ENCODE measurements around the gene MYBBP1A.

Gene MYBBP1A

GRCh38 chr17:4554441-4554996 is 665 bp downstream of the MYBBP1A start:
- Mint-ChIP-seq H3K36me3 (ENCODE audit: low read depth) (peaks cover 11% of the 10 kb centered on the region), H3K4me1 (ENCODE audit: low read depth) (peaks cover 26% of the 10 kb centered on the region), H3K4me3 (peak overlapping the region; percentile 91), H3K27me3 (ENCODE audit: low read depth) (no peaks in the 10 kb centered on the region), H3K9me3 (no peaks in the 10 kb centered on the region), H3K27ac (peak overlapping the region; percentile 84)

- H3K27ac Mint-ChIP-seq, result no peak overlapping the region
- peaks cover 26% of the 10 kb centered on the region for H3K4me1 Mint-ChIP-seq (ENCODE audit: low read depth)
- H3K27me3 Mint-ChIP-seq (ENCODE audit: low read depth), result no peaks in the 10 kb centered on the region
- H3K36me3 Mint-ChIP-seq (ENCODE audit: low read depth), result peaks cover 11% of the 10 kb centered on the region
- peak overlapping the region; percentile 91 for H3K4me3 Mint-ChIP-seq
- no peaks in the 10 kb centered on the region for H3K9me3 Mint-ChIP-seq
Observed at GRCh38 chr17:4553669-4554068, 1.5 kb downstream of the MYBBP1A start.

- H3K27me3 Mint-ChIP-seq (ENCODE audit: low read depth), result no peaks in the 10 kb centered on the region
- H3K4me1 Mint-ChIP-seq (ENCODE audit: low read depth), result peaks cover 25% of the 10 kb centered on the region
- H3K27ac Mint-ChIP-seq, result no peak overlapping the region
- H3K4me3 Mint-ChIP-seq, result no peak overlapping the region
- H3K36me3 Mint-ChIP-seq (ENCODE audit: low read depth), result peaks cover 12% of the 10 kb centered on the region
- no peaks in the 10 kb centered on the region for H3K9me3 Mint-ChIP-seq
Observed at GRCh38 chr17:4551796-4552525, 3.2 kb downstream of the MYBBP1A start.

GRCh38 chr17:4551141-4551540 is 4.0 kb downstream of the MYBBP1A start:
- H3K36me3 Mint-ChIP-seq (ENCODE audit: low read depth), result peaks cover 12% of the 10 kb centered on the region
- no peak overlapping the region for H3K27ac Mint-ChIP-seq
- peaks cover 22% of the 10 kb centered on the region for H3K4me1 Mint-ChIP-seq (ENCODE audit: low read depth)
- H3K9me3 Mint-ChIP-seq, result no peaks in the 10 kb centered on the region
- no peak overlapping the region for H3K4me3 Mint-ChIP-seq
- no peaks in the 10 kb centered on the region for H3K27me3 Mint-ChIP-seq (ENCODE audit: low read depth)

GRCh38 chr17:4550534-4551039 is 4.6 kb downstream of the MYBBP1A start:
- Mint-ChIP-seq H3K36me3 (ENCODE audit: low read depth) (peaks cover 12% of the 10 kb centered on the region), H3K4me3 (no peak overlapping the region), H3K9me3 (no peaks in the 10 kb centered on the region), H3K27ac (no peak overlapping the region), H3K4me1 (ENCODE audit: low read depth) (peaks cover 16% of the 10 kb centered on the region), H3K27me3 (ENCODE audit: low read depth) (no peaks in the 10 kb centered on the region)

GRCh38 chr17:4549781-4550533 is 5.2 kb downstream of the MYBBP1A start:
- Mint-ChIP-seq H3K27ac (no peak overlapping the region), H3K4me1 (ENCODE audit: low read depth) (peaks cover 14% of the 10 kb centered on the region), H3K9me3 (no peaks in the 10 kb centered on the region), H3K27me3 (ENCODE audit: low read depth) (no peaks in the 10 kb centered on the region), H3K36me3 (ENCODE audit: low read depth) (peaks cover 12% of the 10 kb centered on the region), H3K4me3 (no peak overlapping the region)

GRCh38 chr17:4548721-4549531 is 6.3 kb downstream of the MYBBP1A start:
- Mint-ChIP-seq H3K4me3 (no peak overlapping the region), H3K9me3 (no peaks in the 10 kb centered on the region), H3K27me3 (ENCODE audit: low read depth) (no peaks in the 10 kb centered on the region), H3K27ac (no peak overlapping the region), H3K36me3 (ENCODE audit: low read depth) (peaks cover 12% of the 10 kb centered on the region), H3K4me1 (ENCODE audit: low read depth) (peaks cover 6% of the 10 kb centered on the region)

GRCh38 chr17:4548061-4548461 is 7.1 kb downstream of the MYBBP1A start:
- Mint-ChIP-seq H3K4me3 (no peak overlapping the region), H3K27ac (no peak overlapping the region), H3K27me3 (ENCODE audit: low read depth) (no peaks in the 10 kb centered on the region), H3K4me1 (ENCODE audit: low read depth) (peaks cover 2% of the 10 kb centered on the region), H3K9me3 (no peaks in the 10 kb centered on the region), H3K36me3 (ENCODE audit: low read depth) (peaks cover 12% of the 10 kb centered on the region)

GRCh38 chr17:4547118-4547906 is 7.9 kb downstream of the MYBBP1A start:
- H3K9me3 Mint-ChIP-seq, result no peaks in the 10 kb centered on the region
- H3K36me3 Mint-ChIP-seq (ENCODE audit: low read depth), result peaks cover 10% of the 10 kb centered on the region
- H3K27me3 Mint-ChIP-seq (ENCODE audit: low read depth), result no peaks in the 10 kb centered on the region
- H3K4me3 Mint-ChIP-seq, result no peak overlapping the region
- H3K4me1 Mint-ChIP-seq (ENCODE audit: low read depth), result peaks cover 2% of the 10 kb centered on the region
- H3K27ac Mint-ChIP-seq, result no peak overlapping the region

GRCh38 chr17:4545217-4545951 is 9.8 kb downstream of the MYBBP1A start:
- Mint-ChIP-seq H3K27ac (no peak overlapping the region), H3K36me3 (ENCODE audit: low read depth) (peaks cover 4% of the 10 kb centered on the region)

GRCh38 chr17:4544951-4545216 is 10.3 kb downstream of the MYBBP1A start:
- peaks cover 2% of the 10 kb centered on the region for H3K36me3 Mint-ChIP-seq (ENCODE audit: low read depth)
- no peaks in the 10 kb centered on the region for H3K27me3 Mint-ChIP-seq (ENCODE audit: low read depth)
- no peaks in the 10 kb centered on the region for H3K9me3 Mint-ChIP-seq
- H3K4me1 Mint-ChIP-seq (ENCODE audit: low read depth), result no peaks in the 10 kb centered on the region
- no peak overlapping the region for H3K4me3 Mint-ChIP-seq
- H3K27ac Mint-ChIP-seq, result no peak overlapping the region

More at GRCh38 chr17:4545217-4545951, 9.8 kb downstream of the MYBBP1A start:
- Mint-ChIP-seq H3K27me3 (ENCODE audit: low read depth) (no peaks in the 10 kb centered on the region), H3K4me3 (no peak overlapping the region), H3K9me3 (no peaks in the 10 kb centered on the region), H3K4me1 (ENCODE audit: low read depth) (no peaks in the 10 kb centered on the region)

- Mint-ChIP-seq H3K27ac (no peak overlapping the region), H3K36me3 (ENCODE audit: low read depth) (peaks cover 5% of the 10 kb centered on the region), H3K4me3 (no peak overlapping the region), H3K9me3 (no peaks in the 10 kb centered on the region), H3K27me3 (ENCODE audit: low read depth) (no peaks in the 10 kb centered on the region), H3K4me1 (ENCODE audit: low read depth) (no peaks in the 10 kb centered on the region)
Observed at GRCh38 chr17:4544135-4544950, 10.8 kb downstream of the MYBBP1A start.
